ENCODE results near the gene CDH4.

DNA sequence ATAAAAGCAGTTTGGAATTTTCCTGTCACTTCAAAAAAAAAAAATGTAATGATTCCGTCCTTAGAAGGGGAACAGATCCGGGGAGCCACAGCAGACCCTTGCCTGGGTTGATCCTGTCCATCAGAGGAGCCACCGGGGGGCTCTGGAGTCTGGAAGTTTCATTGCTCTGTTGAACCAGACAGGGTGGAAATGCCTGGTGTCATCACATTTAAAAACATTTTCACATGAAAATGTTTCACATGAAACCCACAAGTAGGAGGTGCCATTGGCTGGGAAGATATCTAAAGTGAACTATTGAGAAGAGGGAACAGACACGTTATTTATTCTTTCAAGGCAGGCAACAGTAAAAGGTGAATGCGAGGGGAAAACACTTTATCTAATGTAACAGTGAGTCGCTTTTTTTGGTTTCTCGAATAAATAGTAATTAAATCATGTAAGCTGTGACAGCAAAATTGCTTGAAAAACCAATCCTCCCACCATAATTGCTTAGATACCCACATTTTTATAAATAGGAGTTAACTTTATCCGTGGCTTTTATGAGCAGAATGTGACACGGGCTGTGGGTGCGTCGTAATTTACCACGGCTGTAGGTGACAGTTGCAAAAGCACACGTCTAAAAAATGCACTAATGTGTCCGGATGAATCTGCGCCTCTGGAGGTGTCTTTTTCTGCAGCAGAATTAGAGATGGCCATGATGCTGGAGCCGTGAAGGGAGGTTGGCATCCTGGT is 490.2 kb downstream of the CDH4 start:
- no peak for TF ChIP-seq POLR2AphosphoS5 (IDR thresholded peaks at IDR 0.05)
- TF ChIP-seq, protein P1, sequence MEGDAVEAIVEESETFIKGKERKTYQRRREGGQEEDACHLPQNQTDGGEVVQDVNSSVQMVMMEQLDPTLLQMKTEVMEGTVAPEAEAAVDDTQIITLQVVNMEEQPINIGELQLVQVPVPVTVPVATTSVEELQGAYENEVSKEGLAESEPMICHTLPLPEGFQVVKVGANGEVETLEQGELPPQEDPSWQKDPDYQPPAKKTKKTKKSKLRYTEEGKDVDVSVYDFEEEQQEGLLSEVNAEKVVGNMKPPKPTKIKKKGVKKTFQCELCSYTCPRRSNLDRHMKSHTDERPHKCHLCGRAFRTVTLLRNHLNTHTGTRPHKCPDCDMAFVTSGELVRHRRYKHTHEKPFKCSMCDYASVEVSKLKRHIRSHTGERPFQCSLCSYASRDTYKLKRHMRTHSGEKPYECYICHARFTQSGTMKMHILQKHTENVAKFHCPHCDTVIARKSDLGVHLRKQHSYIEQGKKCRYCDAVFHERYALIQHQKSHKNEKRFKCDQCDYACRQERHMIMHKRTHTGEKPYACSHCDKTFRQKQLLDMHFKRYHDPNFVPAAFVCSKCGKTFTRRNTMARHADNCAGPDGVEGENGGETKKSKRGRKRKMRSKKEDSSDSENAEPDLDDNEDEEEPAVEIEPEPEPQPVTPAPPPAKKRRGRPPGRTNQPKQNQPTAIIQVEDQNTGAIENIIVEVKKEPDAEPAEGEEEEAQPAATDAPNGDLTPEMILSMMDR (IDR thresholded peaks at IDR 0.05), result no peak
- TF ChIP-seq POLR2A (IDR thresholded peaks at IDR 0.05), result no peak
- no peak for TF ChIP-seq EP300 (IDR thresholded peaks at IDR 0.05)
